GM18870 (cell line): ENCODE results near the gene SRSF3.
"Not testable (repeated sequence)": the region's sequence is repeated elsewhere in the genome, so short reads cannot be mapped to it uniquely, and the experiment has no call there.

Source experiments
- ATAC-seq: cut with Tn5 transposase; IDR thresholded peaks from one replicate; pipeline ENCODE4 v1.9.1; 2021; ENCODE audit warnings: moderate library complexity; ENCODE audit not compliant: unreplicated experiment

Gene SRSF3

DNA sequence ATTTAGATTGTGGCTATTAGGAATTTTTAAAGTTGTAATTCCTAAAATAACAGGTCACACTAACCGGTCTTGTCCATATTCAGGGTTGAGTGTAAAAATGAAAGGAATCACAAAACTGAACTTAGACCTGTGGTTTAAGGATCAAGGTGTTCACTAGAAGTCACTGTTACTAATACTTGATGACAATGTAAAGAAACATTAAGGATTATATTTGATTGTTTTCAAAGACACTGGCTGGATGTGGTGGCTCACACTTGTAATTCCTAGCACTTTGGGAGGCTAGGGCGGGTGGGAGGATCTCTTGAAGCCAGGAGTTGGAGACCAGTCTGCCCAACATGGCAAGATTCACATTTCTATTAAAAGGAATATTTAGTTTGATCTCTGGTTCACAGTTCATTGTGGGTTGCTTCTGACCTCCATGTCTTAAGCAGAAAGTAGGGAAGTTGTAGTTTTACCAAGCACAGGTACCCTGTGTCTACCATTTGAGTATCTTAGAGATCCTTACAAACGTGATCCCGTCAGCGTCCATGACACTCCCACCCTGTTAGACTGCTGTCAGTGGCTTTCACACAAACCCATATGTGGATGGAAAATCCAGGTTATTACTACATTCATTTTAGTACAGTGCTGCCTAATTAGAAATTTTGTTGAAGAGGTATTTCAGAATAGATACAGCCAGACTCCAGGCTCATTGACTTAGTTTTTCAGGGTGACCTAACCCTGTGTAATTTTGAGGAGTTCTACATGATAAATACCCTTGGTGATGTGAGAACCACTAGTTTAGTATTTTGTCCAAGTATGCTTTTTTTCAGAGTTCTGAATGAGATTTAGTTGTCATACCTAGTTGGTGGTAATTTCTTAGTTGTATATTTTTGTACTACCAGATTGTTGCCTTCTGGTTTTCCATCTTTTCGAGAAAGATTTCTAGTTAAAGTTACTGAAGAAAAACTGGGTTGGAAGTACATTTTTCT is 10.2 kb downstream of the SRSF3 start:
- ATAC-seq: no peak

DNA sequence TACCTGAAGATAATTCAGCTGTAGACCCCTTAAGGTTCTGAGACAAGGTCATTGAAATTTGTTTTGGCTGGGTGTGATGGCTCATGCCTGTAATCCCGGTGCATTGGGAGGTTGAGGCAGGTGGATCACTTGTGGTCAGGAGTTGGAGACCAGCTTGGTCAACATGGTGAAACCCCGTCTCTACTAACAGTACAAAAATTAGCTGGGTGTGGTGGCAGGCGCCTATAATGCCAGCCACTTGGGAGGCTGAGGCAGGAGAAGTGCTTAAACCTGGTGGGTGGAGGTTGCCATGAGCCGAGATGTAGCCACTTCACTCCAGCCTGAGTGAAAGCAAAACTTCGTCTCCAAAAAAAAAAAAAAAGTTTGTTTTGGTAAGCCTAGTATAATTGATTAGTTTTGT is 11.0 kb downstream of the SRSF3 start:
- ATAC-seq: no peak

DNA sequence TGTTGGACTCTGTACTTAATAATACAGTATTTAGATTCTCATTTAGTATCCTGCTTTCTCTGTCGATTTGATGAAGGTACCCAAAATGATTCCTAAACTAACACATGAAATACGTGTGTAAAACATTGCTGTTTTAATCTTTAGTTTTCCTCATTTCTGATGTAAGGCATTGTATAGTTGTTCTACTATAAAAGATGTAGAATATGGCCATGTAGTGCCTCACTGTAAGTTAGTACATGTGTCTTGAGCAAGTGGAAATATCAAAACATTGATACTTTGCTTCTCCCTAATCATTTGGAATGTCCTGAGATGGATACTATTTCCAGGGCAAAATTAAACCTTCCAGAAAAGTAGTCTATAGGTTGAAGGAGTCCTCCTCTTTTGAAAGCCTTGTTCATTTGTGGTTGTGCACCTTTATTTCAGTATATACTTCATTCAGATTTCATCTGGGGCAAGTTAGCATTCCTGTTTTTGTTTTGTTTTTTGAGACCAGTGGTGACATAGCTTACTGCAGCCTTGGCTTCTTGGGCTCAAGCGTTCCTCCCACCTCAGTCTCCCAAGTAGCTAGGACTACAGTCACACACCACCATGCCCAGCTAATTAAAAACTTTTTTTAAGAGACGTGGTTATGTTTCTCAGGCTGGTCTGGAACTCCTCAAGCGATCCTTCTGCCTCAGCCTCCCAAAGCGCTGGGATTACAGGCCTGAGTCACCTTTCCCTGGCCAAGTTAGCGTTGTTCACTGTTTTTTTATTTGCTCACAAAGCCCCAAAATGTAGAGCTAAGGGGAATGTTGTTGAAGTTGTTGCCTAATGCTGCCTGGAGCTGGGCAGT is 11.6 kb downstream of the SRSF3 start:
- no peak for ATAC-seq

DNA sequence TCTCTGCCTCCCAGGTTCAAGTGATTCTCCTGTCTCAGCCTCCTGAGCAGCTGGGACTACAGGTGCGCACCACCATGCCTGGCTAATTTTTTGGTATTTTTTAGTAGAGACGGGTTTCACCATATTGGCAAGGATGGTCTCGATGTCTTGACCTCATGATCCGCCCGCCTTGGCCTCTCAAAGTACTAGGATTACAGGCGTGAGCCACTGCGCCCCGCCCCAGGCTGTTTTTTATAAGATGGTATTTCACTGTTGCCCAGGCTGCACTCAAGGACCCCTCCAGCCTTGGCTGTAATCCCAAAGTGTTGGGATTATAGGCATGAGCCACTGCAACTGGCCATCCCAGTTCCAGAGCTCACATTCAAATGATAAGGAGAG is 13.1 kb downstream of the SRSF3 start:
- not testable (repeated sequence) for ATAC-seq

DNA sequence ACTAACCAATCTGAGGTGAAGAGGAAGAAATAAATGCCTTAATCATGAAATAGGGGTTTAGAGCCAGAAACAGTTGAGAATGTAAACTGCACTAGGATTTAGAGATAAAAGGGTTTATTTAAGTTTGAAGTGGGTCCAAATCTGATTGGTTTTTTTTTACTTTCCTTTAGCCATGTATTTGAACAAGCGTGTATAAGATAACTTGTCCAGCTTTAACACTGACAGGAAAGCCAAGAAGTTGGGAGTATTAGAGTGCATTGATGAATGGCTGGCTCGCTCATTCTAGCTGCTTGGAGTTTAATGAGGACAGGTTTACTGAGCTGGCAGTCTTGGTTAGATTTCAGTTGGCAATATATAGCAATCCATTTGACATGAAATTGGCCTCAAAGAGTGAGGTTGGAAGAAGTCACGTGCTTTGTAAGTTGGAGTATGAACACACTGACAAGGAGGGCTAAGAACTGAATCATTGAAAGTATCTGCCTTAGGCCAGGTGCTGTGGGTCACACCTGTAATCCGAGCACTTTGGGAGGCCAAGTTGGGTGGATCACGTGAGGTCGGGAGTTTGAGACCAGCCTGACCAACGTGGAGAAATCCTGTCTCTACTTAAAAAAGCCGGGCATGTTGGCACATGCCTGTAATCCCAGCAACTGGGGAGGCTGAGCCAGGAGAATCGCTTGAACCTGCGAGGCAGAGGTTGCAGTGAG is 13.7 kb downstream of the SRSF3 start:
- ATAC-seq: no peak

DNA sequence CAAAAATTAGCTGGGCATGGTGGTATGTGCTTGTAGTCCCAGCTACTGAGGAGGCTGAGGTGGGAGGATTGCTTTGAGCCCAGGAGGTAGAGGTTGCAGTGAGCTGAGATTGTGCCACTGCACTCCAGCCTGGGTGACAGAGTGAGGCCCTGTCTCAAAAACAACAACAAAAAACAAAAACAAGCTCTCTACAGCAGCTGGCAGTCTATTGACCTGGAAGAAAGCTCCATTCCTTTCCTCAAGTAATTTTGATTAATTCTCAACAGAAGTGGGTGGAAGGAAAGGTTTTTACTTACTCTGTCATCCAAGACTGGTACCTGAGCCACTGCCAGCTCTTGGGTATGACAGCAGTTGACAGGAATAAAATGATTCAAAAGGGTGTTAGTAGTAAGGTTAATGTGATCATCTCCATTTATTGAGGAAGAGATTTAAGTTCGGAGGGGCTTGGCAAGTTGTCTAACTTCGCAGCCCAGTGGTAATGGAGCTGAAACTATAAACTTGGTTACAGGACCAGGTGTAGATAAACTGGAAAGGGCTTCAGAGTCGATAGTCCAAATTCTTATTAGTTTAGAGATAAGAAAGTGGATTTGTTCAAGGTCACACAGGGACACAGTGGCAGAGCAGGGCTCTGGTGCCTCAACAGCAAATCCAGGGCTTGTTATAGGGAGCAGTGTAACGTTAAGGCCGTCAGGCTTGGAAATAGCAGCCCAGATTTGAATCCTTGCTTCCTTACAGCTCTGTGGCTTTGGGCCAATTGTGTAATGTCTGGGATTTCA is 14.8 kb downstream of the SRSF3 start:
- no peak for ATAC-seq

DNA sequence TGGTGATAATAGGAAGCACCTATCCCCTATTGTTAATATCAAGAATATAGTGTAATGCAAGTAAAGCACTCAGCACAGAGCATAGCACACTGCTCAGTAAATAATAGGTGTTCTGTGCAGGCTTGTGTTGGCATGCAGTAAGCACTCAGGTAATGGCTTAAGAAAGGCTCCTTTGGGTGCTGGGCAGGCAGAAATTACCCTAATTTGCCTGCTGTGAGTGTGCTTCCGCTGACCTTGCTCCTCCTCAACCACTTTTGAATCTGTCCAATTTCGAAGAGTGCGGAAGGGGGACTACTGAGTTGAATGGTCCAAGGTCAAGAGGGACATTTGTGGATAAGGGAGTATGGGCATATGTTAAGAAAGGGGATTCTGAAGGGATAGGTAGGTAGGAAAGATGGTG is 15.4 kb downstream of the SRSF3 start:
- ATAC-seq: no peak

DNA sequence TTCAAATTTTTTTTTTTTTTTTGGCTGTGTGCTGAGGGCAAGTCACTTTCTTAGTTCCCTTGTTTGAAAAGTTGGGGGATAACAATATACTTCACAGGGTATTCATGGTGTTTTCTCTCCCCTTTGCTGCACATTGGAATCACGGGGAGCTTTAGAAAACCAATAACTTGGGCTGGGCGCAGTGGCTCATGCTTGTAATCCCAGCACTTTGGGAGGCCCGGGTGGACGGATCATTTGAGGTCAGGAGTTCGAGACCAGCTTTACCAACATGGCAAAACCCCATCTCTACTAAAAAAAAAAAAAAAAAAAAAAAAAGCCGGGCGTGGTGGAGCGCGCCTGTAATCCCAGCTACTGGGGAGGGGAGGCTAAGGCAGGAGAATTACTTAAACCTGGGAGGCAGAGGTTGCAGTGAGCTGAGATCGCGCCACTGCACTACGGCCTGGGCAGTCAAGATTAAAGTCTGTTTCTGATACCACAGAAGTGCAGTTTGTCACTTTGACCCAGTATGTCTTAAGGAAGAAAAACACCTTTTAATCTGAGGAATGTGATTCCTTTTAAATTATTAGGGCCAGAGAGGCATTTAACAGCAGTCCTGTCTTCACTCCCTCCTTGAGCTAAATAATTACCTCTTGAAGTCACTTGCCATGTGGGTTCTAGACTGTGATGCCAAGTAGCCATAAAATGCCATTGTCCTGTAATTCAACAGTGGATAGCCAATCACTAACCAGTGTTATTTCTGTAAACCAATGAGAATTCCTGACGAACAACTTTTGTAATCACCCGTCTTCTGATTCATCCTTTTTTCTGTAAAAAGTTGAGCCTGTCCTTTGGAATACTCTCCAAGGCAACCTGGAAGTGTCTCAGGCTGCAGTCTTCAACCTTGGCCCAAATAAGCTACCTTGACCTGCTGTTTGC is 16.1 kb downstream of the SRSF3 start:
- ATAC-seq: no peak

DNA sequence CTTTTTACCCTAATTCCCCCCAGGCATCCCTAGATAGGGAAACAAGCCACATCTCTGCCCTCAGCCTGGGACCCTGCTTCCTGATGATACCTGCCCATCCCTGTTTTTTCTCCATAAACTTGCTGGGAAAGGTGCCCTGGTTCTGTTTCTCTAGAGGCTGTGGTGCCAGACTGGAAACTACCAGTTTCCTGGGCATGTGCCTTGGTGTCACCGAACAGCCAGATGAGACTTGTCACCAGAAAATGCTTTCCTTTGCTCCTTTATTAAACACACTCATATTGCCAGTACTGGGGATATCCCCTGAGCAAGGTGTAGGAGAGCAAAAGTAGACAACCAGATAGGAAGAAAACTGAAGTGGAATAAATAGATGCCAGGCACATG is 16.8 kb downstream of the SRSF3 start:
- no peak for ATAC-seq

DNA sequence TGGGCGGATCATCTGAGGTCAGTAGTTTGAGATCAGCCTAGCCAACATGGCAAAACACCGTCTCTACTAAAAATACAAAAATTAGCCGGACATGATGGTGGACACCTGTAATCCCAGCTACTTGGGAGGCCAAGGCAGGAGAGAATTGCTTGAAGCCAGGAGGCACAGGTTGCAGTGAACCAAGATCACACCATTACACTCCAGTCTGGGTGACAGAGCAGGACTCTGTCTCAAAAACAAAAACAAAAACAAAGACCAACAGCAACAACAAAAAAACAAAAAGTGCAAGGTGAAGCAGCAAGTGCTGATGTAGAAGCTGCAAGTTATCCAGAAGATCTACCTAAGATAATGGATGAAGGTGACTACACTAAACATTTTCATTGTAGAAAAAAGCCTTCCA is 17.5 kb downstream of the SRSF3 start:
- ATAC-seq: not testable (repeated sequence)

DNA sequence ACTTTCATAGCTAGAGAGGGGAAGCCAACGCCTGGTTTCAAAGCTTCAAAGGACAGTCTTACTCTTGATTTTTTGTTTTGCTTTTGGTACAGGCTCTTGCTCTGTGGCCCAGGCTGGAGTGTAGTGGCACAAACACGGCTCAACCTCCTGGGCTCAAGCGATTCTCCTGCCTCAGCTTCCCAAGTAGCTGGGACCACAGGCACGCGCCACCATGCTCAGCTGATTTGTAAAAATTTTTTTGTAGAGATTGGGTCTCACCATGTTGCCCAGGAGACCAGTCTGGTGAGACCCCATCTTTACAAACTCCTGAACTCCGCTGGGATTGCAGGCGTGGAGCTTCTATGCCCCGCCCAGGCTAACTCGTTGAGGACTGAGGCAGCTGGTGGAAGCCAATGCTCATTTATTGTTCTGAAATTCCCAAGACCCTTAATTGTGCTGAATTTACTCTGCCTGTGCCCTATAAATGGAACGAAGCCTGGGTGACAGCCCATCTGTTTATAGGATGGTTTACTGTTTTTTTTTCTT is 18.0 kb downstream of the SRSF3 start:
- no peak for ATAC-seq

DNA sequence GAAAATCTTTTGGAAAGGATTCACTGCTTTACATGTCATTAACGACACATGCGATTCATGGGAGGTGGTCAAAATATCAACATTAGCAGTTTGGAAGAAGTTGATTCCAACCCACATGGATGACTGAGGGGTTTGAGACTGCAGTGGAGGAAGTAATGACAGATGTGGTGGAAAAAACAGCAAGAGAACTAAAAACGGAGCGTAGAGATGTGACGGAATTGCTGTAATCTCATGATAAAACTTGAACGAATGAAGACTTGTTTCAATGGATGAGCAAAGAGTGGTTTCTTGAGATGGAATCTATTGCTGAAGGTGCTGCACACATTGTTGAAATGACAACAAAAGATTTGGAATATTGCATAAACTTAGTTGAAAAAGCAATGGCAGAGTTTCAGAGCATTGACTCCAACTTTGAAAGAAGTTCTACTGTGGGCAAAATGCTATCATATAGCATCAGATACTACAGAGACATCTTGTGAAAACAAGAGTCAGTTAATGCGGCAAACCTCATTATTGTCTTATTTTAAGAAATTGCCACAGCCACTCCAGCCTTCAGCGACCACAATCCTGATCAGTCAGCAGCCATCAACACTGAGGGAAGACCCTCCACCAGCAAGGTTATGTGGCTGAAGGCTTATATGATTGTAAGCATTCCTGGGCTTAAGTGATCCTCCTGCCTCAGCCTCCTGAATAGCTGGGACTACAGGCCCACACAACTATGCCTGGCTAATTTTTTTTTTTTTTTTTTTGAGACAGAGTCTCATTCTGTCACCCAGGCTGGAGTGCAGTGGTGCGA is 19.2 kb downstream of the SRSF3 start:
- ATAC-seq: no peak

DNA sequence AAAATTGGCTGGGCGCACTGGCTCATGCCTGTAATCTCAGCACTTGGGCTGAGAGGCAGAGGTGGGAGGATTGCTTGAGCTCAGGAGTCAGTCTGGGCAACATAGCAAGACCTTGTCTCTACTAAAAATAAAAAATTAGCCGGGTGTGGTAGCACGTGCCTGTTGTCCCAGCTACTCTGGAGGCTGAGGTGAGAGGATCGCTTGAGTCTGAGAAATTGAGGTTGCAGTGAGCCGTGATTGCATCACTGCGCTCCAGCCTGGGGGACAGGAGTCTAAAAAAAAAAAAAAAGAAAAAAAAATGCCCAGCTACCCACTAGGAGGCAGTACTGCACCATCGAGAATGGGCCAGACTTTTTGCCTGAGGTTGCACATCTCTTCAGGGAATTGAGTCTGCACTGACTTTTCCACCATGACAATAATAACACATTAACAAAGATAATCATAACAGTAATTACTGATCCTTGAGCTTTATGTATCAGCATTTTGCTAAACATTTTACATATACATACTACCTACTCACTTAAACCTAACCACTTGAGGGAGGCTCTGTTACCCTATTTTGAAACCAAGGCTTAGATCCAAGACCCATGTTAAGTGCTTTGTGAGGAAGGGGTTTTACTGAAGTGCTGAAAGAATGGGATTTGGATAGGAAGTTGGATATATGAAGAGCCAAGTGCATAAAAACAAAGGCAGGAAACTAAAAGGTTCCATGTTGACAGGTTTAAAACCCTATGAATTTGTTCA is 21.0 kb downstream of the SRSF3 start:
- no peak for ATAC-seq

DNA sequence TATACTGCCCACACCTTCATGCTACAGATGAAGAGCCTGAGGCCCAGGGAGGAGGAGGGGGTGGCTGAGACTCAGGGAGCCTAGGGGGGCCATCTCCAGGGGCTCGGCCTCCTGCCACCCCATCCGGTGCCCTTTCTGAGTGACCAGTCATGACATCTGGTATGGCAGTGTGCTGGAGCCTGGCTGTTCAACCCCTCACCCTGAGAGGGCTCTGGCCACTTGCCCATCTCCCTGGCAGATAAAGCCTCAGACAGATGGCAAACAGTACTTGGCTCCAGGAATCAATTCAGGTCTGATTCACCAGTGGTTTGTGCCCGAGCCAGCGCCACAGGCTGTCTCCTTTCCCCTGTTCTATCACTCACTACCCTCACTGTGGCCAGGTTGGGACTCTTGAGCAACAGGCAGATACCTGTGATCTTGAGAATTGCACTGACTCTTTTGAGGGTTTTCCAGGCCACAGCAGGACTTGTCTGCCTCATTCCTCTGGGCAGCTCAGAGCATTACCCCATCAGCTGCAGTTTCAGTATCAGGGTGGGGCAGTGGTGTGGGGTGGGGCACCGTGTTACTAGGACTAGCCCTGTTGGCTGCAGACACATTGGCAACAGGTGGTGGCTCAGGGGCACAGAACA is 22.8 kb downstream of the SRSF3 start:
- no peak for ATAC-seq

DNA sequence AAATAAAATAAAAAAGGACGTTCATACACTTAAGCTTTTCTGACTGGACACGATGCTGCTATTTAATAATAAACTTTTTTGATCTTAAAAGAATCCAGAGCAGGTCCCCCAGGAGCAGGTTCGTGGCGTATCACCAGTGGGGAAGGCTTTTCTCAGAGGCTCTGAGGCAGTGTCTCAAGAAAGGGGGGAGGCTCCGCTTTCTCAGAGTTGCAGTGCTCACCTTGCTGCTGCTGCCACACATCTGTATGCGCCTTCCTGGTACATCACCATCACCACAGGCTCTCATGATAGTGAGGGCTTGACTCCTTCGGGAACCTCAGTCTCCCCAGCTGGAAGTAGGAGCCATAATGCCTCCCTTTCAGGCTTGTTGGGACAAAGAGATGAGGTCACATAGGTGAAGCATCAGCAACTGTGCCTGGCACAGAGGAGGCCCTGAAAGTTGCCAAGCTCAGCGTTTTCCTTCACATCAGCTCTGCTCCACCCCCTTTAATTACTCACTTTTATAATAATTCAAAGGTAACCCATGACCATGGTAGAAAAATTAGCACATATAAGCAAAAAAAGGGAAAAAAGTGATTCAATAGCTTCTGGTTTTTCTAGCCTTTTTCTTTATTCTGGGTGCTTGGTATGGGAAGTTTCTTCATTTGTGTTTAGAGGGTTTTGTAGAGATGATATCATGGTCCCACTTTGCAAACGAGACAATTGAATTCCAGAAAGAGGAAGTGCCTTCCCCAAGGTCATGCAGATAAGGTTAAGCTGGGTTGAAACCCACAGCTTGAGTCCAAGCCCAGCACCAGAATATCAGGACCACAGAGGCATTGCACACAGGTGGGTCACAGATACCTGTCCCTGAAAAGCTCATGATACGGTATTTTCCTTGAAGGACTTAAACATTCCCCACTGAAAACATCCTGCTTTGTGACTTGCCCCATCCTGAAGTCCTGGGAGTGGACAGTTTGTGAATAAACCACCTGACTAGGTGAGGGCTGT is 24.5 kb downstream of the SRSF3 start:
- ATAC-seq: no peak

DNA sequence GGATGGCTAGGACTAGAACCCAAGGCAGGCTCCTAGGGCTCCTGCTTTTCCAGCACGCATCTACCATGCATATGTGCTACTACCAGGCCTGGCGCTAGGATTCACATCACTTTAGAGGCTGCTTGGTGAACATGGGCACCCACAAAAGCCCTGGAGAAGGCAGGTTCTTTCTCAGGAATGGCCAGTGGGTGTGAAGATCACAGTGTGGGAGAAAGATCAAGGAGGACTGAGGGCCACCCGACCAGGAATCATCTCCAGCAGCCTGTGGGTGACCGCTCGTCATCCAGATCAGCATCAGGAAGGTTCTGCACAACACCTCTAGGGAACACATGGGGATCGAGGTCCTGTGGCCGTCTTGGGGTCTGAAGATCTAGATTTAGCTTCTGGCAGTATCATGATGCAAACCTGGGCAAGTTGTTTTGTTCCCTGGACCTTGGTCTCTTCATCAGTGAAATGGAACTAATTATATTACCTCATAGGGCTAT is 27.3 kb downstream of the SRSF3 start:
- ATAC-seq: no peak
